ENCODE measurements around the gene HCK. TPM values are rescaled to one million over a fixed set of nuclear protein-coding genes. Genes with fewer than 3 reads are reported as not detected.

The HCK gene
- polyA plus RNA-seq, 1 of the 3 experiments (the other 2 are of a cell fraction) = not detected

DNA sequence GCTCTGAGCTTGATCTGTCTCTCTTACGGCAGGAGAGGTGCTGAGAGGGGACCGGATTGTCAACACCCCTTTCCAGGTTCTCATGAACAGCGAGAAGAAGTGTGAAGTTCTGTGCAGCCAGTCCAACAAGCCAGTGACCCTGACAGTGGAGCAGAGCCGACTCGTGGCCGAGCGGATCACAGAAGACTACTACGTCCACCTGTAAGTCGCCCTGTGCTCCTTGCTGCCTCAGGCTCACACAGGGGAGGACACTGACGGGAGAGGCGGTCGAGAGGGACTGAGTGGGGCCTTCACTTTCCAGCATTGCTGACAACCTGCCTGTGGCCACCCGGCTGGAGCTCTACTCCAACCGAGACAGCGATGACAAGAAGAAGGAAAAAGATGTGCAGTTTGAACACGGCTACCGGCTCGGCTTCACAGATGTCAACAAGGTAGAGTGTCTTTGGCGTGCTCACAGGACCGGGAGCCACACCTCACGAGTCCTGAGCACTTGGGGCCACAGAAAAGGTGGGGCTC is 89.5 kb downstream of the HCK start:
- Histone ChIP-seq H3F3A (replicated peaks; ENCODE audit: insufficient read depth) (peaks cover 4% of the 10 kb centered on the region), H4K20me1 (ENCODE audit: insufficient read depth) (0 out of 2 replicates have a peak, but pooled peaks cover 4% of the 10 kb centered on the region), H3K9me2 (no peaks in the 10 kb centered on the region), H3K27ac (ENCODE audit: low read depth in 2 of 2, low read length in 1 of 2) (no peak overlapping the region), H3K9me3 (no peaks in the 10 kb centered on the region), H3K4me2 (no peak overlapping the region), H2AFZ (ENCODE audit: low read depth) (no peak overlapping the region), H3K27me3 (ENCODE audit: insufficient read depth) (no peaks in the 10 kb centered on the region), H3K36me3 (replicated peaks in 1 of 2; ENCODE audit: control insufficient read depth in 1 of 2, insufficient read depth in 2 of 2, low read length in 1 of 2) (peaks cover 45 to 87% of the 10 kb centered on the region in 2 experiments), H3K4me1 (ENCODE audit: control insufficient read depth in 1 of 2, insufficient read depth in 2 of 2, low read depth in 1 of 2, low read length in 1 of 2) (no peaks in the 10 kb centered on the region), H3K4me3 (ENCODE audit: low read depth in 2 of 2, low read length in 1 of 2) (no peak overlapping the region), H3K9ac (no peak overlapping the region), H3K79me2 (ENCODE audit: insufficient read depth) (no peaks in the 10 kb centered on the region)
- 97% methylated on average over 17 of the region's 21 CpGs for WGBS (ENCODE audit: low lambda C conversion rate)
- ChIA-PET POLR2A (no interaction called here), CTCF (no interaction called here)
- no peak for DNase-seq
- TF ChIP-seq NRF1 (IDR thresholded peaks at IDR 0.05; ENCODE audit: low read depth, low read length) (no peak), ELF1 (IDR thresholded peaks at IDR 0.05) (no peak), FOSL2 (IDR thresholded peaks at IDR 0.05; ENCODE audit: borderline replicate concordance, low read depth) (no peak), POLR2AphosphoS5 (IDR thresholded peaks at IDR 0.05; ENCODE audit: low read depth, low read length) (no peak), NFIC (IDR thresholded peaks at IDR 0.05; ENCODE audit: borderline replicate concordance) (no peak), TAF1 (IDR thresholded peaks at IDR 0.05; ENCODE audit: borderline replicate concordance, low read depth, low read length) (no peak), RXRA (IDR thresholded peaks at IDR 0.05; ENCODE audit: borderline replicate concordance, low read depth) (no peak), SIN3A (IDR thresholded peaks at IDR 0.05; ENCODE audit: borderline replicate concordance, low read depth, low read length) (no peak), FOXM1 (IDR thresholded peaks at IDR 0.05; ENCODE audit: low read depth) (no peak), RCOR1 (IDR thresholded peaks at IDR 0.05; ENCODE audit: low read length) (no peak)
- TF ChIP-seq, protein P1, sequence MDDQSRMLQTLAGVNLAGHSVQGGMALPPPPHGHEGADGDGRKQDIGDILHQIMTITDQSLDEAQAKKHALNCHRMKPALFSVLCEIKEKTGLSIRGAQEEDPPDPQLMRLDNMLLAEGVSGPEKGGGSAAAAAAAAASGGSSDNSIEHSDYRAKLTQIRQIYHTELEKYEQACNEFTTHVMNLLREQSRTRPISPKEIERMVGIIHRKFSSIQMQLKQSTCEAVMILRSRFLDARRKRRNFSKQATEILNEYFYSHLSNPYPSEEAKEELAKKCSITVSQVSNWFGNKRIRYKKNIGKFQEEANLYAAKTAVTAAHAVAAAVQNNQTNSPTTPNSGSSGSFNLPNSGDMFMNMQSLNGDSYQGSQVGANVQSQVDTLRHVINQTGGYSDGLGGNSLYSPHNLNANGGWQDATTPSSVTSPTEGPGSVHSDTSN (IDR thresholded peaks at IDR 0.05) = no peak
- TF ChIP-seq, protein P2, sequence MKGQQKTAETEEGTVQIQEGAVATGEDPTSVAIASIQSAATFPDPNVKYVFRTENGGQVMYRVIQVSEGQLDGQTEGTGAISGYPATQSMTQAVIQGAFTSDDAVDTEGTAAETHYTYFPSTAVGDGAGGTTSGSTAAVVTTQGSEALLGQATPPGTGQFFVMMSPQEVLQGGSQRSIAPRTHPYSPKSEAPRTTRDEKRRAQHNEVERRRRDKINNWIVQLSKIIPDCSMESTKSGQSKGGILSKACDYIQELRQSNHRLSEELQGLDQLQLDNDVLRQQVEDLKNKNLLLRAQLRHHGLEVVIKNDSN (IDR thresholded peaks at IDR 0.05; ENCODE audit: borderline replicate concordance, low read depth) = no peak
- TF ChIP-seq, protein P3, sequence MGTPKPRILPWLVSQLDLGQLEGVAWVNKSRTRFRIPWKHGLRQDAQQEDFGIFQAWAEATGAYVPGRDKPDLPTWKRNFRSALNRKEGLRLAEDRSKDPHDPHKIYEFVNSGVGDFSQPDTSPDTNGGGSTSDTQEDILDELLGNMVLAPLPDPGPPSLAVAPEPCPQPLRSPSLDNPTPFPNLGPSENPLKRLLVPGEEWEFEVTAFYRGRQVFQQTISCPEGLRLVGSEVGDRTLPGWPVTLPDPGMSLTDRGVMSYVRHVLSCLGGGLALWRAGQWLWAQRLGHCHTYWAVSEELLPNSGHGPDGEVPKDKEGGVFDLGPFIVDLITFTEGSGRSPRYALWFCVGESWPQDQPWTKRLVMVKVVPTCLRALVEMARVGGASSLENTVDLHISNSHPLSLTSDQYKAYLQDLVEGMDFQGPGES (IDR thresholded peaks at IDR 0.05; ENCODE audit: low read depth, low read length) = no peak
- TF ChIP-seq, protein P4, sequence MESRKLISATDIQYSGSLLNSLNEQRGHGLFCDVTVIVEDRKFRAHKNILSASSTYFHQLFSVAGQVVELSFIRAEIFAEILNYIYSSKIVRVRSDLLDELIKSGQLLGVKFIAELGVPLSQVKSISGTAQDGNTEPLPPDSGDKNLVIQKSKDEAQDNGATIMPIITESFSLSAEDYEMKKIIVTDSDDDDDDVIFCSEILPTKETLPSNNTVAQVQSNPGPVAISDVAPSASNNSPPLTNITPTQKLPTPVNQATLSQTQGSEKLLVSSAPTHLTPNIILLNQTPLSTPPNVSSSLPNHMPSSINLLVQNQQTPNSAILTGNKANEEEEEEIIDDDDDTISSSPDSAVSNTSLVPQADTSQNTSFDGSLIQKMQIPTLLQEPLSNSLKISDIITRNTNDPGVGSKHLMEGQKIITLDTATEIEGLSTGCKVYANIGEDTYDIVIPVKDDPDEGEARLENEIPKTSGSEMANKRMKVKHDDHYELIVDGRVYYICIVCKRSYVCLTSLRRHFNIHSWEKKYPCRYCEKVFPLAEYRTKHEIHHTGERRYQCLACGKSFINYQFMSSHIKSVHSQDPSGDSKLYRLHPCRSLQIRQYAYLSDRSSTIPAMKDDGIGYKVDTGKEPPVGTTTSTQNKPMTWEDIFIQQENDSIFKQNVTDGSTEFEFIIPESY (IDR thresholded peaks at IDR 0.05; ENCODE audit: borderline replicate concordance, low read depth) = no peak
- TF ChIP-seq, protein P5, sequence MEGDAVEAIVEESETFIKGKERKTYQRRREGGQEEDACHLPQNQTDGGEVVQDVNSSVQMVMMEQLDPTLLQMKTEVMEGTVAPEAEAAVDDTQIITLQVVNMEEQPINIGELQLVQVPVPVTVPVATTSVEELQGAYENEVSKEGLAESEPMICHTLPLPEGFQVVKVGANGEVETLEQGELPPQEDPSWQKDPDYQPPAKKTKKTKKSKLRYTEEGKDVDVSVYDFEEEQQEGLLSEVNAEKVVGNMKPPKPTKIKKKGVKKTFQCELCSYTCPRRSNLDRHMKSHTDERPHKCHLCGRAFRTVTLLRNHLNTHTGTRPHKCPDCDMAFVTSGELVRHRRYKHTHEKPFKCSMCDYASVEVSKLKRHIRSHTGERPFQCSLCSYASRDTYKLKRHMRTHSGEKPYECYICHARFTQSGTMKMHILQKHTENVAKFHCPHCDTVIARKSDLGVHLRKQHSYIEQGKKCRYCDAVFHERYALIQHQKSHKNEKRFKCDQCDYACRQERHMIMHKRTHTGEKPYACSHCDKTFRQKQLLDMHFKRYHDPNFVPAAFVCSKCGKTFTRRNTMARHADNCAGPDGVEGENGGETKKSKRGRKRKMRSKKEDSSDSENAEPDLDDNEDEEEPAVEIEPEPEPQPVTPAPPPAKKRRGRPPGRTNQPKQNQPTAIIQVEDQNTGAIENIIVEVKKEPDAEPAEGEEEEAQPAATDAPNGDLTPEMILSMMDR (IDR thresholded peaks at IDR 0.05) = no peak

All from SK-N-SH (cell line).